SK-MEL-5 (cell line): ENCODE results near the gene DOCK6. TPM values are rescaled to one million over a fixed set of nuclear protein-coding genes. Genes with fewer than 3 reads are reported as not detected.

ENCODE experiments used
- DNase-seq: peaks from one replicate; pipeline ENCODE4 v3.0.0-alpha.2; 2016; ENCODE audit warnings: low read depth, low spot score
- in situ Hi-C: cut with HindIII; loops from 2 replicates; pipeline ENCODE4 v1.10.0; 2016; ENCODE audit warnings: low sequenced_read_pairs, high pct_unique_total_duplicates, low pct_unique_long_range_greater_than_20kb
- total RNA-seq: library from RNA; depleted of rRNA; stranded (reverse); fragments of >200 nt; shearing (Covaris generic); gene quantifications from 2 replicates; pipeline ENCODE4 v1.2.3, GENCODE V29; 2014

DOCK6 gene
- total RNA-seq, 1 experiment from 2014 or later = 3.9 TPM

- in situ Hi-C loops = no loop called here
- DNase-seq = peak; percentile 18
These were observed 53.5 kb downstream of the DOCK6 start for GRCh38 chr19:11208561-11209471.

DNA sequence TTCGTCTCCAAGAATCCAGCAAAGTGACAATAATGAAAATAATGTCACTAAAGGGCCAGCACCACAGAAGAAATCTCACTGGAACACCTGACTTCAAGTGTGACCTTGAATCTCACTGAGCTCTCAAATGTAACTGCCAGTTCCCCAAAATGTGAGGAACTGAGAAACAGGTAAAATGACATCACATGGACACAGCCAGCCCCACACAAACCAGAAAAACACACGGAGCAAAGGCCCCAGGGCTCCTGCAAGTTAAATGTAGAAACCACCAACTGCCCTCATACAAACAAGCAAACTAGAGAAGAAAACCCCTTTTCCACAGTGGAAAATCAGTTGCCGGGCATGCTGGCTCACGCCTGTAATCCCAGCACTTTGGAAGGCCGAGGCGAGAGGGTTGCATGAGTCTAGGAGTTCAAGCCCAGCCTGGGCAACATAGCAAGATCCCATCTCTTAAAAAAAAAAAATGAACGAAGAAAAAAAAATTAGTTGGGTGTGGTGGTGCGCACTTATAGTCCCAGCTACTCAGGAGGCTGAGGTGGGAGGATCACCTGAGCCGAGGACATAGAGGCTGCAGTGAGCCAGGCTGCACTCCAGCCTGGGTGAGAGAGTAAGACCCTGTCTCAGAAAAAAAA, 56.3 kb downstream of the DOCK6 start:
- in situ Hi-C loops = no loop called here
- DNase-seq = no peak

- in situ Hi-C loops = no loop called here
- DNase-seq = no peak
These were observed 57.4 kb downstream of the DOCK6 start for GRCh38 chr19:11204943-11205349.

- no peak for DNase-seq
- in situ Hi-C loops = no loop called here
These were observed 58.2 kb downstream of the DOCK6 start for GRCh38 chr19:11204076-11204602.

GRCh38 chr19:11203194-11204075, 58.9 kb downstream of the DOCK6 start:
- DNase-seq = peak; percentile 53
- in situ Hi-C loops = no loop called here

DNA sequence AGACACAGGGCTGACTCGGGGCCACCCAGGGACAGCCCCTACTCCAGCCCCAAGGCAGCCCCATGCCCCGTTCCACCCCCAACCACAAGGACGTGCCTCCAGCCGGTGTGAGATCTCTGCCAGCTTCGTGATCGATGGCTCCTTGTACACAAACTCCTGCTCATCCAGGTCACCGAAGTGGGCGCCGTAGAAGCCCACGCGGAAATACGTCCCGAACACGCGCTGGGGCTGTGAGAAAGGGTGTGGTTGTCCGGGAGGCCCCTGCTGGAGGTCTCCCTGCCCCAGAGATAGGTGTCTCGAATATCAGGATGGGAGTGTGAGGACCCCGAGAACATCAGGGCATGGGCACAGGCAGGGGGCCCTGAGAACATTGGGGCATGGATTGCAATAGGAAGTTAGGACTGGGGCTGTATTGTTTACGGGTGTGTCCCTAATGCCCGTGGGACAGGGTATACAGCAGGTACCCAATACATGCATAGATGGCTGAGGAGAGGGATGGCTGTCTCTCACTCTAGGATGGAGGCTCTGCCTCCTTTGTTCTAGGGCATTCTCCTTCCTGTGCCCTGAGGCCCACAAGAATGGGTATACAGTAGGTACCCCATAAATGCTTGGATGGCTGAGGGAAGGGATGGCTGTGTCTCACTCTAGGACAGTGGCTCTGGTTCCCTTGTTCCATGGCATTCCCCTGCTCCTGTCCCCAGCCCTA, 59.7 kb downstream of the DOCK6 start:
- in situ Hi-C loops = no loop called here

DNA sequence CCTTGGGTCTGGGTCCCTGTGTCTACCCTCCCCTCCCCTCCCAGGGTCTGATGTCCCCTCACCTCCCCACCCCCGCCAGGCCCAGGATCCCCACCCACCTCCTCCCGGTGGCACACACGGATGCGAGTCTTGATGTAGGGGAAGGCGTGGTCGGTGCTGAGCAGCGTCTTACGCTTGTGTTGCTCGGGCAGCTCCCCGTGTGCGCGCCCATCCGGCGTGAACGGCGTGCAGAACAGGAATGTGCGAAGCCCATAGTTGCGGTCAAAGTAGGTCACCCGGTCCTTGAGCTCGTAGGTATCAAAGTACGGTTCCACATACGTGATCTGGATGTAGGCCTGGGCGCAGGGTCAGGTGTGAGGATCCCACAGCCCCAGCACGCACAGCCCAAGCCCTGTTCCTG, 60.5 kb downstream of the DOCK6 start:
- in situ Hi-C loops = no loop called here
- no peak for DNase-seq

More for the DNA sequence above, 59.7 kb downstream of the DOCK6 start:
- DNase-seq = no peak

DNA sequence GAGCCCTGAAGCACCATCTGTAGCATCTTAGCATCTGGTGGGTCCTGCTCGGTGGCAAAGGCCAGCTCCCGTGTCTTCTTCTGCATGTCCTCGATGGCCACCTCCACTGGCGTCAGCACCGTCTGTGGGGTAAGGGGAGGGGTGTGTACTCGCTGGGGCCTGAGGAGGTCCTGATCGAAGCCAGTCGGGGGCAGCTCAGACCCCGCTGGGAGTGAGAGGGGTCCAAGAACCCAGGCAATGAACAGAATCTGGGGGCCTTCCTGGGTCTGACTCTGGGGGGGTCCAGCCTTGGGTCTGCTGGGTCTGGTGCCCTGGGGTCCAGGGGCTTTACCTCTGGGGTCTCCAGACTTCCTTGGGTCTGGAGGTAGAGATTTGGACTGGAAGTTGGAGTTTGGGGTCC, 61.4 kb downstream of the DOCK6 start:
- in situ Hi-C loops = no loop called here
- DNase-seq = no peak

GRCh38 chr19:11200015-11200574, 62.2 kb downstream of the DOCK6 start:
- in situ Hi-C loops = no loop called here
- DNase-seq = no peak

GRCh38 chr19:11199517-11199916, 62.8 kb downstream of the DOCK6 start:
- in situ Hi-C loops = no loop called here
- no peak for DNase-seq

- no peak for DNase-seq
- in situ Hi-C loops = no loop called here
These were observed 63.4 kb downstream of the DOCK6 start for GRCh38 chr19:11198769-11199424.

DNA sequence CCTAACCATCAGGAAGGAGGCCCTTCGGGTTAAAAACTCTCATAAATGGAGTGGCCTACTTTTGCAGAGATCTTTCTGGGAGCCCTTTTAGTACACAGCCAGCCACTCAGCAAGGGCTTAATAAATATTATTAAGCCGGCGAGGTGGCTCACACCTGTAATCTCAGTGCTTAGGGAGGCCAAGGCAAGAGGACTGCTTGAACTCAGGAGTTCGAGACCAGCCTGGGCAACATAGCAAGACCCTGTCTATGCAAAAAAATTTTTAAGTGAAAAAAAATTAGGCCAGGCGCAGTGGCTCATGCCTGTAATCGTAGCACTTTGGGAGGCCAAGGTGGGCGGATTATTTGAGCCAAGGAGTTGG, 64.2 kb downstream of the DOCK6 start:
- in situ Hi-C loops = no loop called here
- no peak for DNase-seq

GRCh38 chr19:11197291-11198174, 64.8 kb downstream of the DOCK6 start, which contains the start of gene KANK2:
Gene KANK2 (minus strand): TSS chr19:11197545. CDS start chr19:11194511, 3,034 bp downstream.
- in situ Hi-C loops = no loop called here
- DNase-seq = peak; percentile 69

DNA sequence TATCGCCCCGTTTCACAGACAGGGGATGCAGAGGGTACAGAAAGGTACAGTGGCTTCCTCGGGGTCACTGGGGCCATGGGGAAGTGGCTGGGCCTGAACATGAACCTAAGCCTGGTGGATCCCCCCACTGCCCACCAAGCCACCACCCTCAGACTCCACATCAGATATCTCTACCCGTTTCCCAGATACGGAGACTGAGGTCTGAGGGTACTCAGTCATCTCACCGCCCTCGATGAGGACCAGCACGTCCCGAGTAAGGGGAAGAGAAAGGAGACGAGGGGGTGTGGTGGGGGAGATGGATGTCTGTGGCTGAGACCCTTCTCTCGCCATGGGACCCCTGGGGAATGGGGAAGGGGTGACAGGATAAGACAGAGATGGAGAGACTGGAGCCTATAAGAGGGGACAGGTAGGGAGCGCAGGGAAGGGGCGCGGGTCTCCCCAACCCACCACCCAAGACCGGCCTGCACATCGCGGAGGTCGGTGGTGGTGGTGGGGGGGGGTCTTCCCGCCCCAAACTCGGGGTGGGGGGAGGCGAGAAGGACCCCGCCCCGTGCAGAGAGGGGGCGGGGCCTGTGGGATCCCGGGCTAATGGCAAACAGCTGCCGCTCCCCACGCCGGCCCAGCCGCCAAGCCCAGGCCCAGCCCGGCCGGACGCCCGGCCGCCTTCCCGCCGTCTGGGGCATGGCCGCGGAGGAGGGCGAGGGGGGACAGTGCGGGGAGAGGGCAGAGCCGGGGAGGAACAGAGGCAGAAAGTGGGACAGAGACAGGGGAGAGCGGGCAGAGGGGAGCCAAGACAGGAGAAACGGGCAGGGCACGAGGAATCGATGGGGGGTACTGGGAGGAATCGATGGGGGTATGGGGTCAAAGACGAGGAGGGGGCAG, 65.7 kb downstream of the DOCK6 start:
- no peak for DNase-seq
- in situ Hi-C loops = no loop called here

GRCh38 chr19:11195681-11196080, 66.6 kb downstream of the DOCK6 start:
- no peak for DNase-seq
- in situ Hi-C loops = no loop called here
